DMS114 treated with DMSO at 0.1 percent for 48 hours (cell line): Measurements from ENCODE around the gene FAM47E.
"Not testable (repeated sequence)": the region's sequence is repeated elsewhere in the genome, so short reads cannot be mapped to it uniquely, and the experiment has no call there.

Experiments
- DNase-seq: peaks from one replicate; lab custom pipeline; 2025; ENCODE audit not compliant: unreplicated experiment; lab: John Stamatoyannopoulos, UW

FAM47E gene

DNA sequence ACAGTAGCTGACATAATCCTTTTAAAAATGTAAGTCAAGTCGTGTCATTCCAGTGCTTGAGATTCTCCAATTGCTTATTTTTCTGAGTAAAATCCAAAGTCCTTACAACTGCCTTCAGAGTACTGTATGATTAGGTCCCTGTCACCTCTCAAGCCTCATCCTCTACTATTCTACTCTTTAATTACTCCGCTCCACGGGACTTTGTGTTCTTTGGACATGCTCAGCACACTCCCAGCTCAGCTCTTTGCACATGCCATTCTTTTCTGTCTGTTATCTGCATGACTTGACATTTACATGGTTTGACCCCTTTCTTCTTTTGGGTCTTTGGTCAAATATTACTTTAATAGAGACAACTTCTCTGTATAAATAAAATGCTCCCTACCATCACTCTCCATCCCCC, 15.1 kb downstream of the FAM47E start:
- no peak for DNase-seq

GRCh38 chr4:76267811-76268210, 16.3 kb downstream of the FAM47E start:
- no peak for DNase-seq

- DNase-seq, result no peak
Measured at GRCh38 chr4:76270244-76271175, 19.0 kb downstream of the FAM47E start.

DNA sequence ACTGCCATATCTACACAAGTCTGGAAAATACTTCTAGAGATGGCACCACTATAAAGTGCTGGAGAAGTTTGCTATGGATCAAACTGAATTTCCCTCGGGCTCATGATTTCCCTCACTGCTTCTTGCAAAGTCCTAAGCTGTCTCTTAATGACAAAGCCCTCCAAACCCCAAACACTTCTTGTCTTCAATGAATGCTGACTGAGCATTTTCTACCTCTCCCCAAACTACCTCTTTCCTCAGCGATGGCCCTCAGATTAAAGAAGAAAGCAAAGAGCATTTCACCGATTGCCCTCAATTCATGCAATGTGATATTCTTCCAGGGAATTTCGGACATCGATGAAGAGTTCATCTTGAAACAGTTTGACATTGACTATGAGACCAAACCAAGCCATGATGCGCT, 19.7 kb downstream of the FAM47E start:
- no peak for DNase-seq

- DNase-seq, result no peak
Measured at GRCh38 chr4:76272073-76272472, 20.6 kb downstream of the FAM47E start.

DNA sequence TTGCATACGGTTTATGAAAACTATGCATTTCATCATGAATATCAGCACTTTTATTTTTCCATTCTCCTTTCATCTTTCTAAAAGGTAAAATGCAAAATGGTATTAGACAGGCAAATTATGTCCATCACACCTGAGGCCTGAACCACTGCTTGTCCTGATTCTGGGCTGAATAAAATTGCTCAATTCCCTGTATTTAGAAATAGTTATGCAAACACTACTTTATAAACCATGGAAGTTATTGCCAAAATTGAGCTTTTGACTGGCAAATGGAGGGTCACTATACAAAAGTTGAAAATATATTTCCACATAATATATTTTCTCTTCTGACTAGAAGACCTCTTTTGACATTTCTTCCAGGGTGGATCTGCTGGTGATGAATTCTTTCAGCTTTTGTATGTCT, 21.1 kb downstream of the FAM47E start:
- DNase-seq, result no peak

GRCh38 chr4:76272999-76273398, 21.5 kb downstream of the FAM47E start:
- no peak for DNase-seq

GRCh38 chr4:76275486-76276124, 24.1 kb downstream of the FAM47E start:
- no peak for DNase-seq

DNA sequence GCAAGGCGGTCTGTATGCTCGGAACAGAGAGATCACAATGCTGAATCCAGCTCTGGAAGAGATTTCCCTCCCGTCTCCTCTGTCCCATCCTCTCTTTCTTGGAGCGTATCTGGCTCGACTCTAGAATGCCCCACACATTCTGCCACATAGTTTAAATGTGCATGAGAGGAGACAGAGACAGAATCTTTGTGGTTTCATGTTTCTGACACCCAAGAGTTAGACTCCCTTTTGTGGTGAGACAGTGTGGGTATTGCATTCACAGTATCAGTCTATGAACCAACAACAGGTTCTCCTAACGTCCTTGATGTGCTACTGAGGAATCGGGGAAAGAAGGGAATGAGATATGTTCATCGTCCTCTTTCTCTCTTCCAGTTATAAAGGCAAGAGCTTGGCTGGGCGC, 25.3 kb downstream of the FAM47E start:
- no peak for DNase-seq

DNA sequence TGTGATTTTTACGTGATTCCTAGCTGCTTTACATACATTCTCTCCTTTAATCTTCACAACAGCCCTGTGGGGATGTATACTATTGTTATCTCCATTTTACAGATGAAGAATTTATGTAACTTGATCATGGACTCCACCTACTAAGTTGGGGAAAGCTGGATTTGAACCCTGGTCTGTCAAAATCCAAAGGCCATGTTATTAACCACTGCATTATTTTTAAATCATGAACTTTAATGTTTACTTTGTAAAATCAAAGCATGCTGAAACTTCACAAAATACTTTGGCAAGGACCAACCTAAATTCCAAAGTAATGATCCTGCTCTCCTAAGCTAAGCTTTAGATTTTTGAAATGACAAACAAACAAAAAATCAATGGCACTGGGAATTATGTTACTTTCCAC, 26.1 kb downstream of the FAM47E start:
- no peak for DNase-seq

DNA sequence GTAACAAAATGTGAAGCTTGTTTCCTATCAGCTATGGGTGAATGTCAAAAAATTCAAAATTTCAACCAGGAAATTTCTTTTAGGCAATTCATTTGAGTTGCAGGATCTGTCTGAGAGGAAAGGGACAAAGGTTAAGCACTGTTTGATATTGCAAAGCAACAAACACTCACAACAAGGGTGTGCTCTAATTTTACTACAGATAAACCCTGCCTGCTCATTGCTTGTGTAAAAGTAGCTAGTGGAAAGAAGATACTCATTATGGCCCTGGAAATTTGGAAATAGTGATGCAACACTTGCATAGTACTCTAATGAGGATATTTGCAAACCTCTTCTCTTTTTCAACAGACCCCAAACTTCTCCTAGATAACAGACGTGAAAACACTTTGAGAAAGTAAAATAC, 27.1 kb downstream of the FAM47E start:
- DNase-seq, result no peak

DNA sequence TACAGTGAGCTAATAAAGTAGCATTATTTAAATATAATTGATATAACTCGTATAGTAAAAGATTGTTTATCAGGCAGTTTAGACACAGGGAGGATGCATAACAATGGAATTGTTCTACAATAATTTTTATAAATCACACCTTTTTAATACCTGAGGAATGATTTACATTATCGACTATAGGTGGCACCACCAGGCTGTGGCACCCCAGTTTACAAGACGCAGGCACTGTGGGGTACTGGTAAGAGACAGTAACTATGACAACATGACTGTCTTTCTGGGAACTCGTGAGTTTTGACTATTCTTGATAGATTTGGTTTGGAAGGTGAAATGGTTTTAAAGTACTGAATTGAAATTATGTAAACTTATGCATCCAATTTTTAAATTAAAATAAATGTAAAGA, 27.9 kb downstream of the FAM47E start:
- no peak for DNase-seq

DNA sequence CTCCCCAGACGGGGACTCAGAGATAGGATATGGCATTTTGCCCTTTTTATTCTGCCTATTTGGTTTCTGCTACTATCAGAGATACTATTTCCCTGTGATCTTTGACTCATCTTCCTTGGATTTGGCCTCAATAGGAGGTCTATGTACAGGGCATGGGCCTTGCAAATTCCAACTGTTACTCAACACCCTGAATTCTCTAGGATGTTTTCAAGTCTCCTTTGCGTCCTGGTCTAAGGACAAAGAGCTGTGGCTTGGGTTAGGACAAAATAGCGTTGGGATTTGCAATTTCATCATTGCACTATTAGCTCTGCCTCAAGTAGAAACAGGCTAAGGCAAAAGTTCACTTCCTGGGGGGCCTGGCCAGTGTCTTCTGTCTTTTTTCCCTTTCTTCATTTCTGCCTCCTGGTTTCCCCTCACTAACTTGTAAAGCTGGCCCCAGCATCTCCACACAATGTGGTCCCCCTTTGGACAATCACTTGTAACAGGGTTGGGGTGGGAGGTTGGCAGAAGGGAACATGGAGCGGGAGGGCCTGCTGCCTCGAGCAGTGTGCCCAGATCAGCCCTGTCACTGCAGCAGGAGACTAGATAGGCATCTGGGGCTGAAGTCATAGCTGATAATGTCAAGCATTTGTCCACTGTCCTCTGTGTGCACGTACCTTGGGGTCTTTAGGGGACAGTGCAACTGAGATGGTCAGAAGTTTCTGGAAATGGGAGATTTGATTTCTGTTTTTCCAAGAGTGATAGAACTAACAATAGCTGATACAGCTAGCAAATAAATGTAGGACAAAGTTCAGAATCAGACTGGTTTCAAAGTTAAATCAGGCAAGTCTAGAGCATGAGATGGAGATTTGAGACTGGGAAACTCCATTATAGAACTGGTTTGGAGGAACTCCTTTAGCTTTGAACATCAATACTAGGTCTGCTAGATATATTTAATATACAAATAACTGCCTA, 29.2 kb downstream of the FAM47E start:
- DNase-seq, result no peak

GRCh38 chr4:76281594-76281993, 30.1 kb downstream of the FAM47E start:
- DNase-seq, result not testable (repeated sequence)

DNA sequence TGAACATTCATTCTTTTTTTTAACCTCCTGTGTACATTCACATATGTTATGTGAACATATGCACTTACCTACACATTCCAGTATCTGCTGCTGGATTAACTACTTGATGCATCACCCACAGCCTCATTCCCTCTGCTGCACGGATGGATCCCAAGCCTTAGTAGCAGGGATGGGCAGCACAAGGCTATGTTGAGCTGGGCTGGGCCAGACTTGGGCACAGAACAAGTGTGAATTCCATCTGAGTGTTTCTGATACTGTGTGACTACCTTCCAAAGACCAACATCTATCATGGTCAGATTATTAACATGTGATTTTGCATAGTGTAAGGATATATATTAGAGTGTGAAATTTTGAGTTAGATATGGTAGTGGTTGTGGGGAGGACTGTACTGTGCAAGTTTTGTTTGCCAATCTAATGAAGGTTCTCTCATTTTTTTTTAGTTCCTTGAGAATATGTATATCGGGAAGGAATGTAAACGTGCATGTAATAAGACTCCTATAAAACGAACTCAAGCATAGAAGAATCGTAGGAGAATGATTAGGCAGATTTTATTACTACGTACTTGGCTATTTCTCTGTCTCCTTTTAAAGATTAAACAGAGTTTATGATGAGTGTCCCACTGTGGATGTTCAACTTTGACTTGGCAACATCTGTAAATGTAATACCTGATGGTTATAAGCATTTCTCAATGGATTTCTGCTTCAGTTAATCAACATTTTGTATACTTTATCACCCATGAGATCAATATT, 31.6 kb downstream of the FAM47E start:
- DNase-seq, result no peak

GRCh38 chr4:76283900-76284299, 32.4 kb downstream of the FAM47E start:
- no peak for DNase-seq

DNA sequence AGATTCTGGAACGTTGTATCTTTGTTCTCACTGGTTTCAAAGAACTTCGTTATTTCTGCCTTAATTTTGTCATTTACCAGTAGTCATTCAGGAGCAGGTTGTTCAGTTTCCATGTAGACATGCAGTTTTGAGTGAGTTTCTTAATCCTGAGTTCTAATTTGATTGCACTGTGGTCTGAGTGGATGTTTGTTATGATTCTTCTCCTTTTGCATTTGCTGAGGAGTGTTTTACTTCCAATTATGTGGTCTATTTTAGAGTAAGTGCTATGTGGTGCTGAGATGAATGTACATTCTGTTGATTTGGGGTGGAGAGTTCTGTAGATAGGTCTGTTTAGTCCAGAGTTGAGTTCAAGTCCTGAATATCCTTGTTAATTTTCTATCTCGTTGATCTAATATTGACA, 36.3 kb downstream of the FAM47E start:
- DNase-seq, result not testable (repeated sequence)

DNA sequence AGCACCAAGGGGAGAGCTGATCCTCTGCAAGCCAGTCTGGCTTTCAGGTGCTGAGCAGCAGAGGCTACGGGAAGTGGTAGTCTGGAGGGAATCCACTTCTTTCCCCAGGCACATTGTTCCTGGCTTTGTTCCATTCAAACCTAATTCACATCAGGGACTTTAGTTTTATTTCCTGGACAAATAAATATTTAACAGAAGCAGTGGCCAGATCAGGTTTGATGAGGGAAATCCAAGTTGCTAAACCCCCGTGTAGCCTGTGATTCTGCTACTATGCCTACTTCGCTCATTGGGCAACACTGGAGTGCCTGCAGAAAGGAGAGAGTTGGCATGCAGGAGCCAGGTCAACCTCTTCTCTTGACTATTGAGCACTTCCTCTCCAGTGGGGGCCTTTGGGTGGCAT, 41.2 kb downstream of the FAM47E start:
- no peak for DNase-seq

- no peak for DNase-seq
Measured at GRCh38 chr4:76293772-76294171, 42.3 kb downstream of the FAM47E start.

DNA sequence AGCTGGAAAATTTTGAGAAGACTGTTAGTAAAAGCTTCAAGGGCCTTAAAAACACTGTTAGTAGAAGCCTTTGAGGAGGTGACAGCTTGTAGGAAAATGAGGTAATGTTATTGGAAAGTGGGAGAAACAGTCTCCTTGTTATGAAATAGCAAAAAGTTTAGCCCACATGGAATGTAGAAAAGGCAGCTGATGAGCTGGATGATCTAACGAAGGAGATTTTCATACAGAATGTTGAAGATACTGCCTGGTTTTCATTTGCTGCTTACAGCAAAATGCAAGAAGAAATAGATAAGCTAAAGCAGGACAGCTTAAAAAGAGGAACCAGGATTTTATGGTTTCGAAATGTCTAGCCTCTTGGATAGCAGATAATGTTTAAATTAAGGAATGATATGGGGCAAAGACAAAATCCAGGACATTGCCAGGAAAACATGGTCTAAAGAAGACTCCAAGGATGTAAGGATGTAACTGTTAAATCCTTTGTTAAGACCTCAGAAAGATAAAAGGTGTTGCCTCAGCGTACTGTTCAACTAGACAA, 44.8 kb downstream of the FAM47E start:
- no peak for DNase-seq
